ENCODE results near the gene RNF6. TPM values are rescaled to one million over a fixed set of nuclear protein-coding genes. Genes with fewer than 3 reads are reported as not detected.

Gene RNF6
- total and polyA plus RNA-seq, 2 experiments from 2014 or later, result 19.4 to 25.0 TPM

DNA sequence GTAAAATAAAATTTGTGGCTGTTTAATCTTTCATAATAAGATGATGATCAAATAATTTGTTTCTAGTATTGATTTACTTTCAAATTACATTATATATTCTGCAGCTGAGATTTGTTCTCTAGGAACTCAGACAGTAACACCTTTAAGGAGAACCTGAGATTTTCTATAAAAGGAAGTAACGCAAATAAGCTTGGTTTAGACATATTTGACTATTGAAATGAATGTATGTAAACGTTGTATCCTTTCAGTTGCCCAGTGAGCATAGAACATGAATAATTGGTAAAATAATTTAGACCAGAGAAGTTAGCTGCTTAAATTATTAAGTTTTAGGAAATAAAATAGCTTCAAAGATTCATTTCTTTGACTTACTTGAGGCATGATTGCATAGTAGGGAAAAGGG, 34.9 kb upstream of the RNF6 start:
- Histone ChIP-seq H3K36me3 (no peaks in the 10 kb centered on the region), H3K4me1 (ENCODE audit: low read depth) (peaks cover 25% of the 10 kb centered on the region), H3K27me3 (no peaks in the 10 kb centered on the region), H3K4me3 (peak overlapping the region; percentile 95), H3K27ac (no peak overlapping the region), H3K9me3 (ENCODE audit: low read depth) (no peaks in the 10 kb centered on the region)
- DNase-seq (ENCODE audit: low read depth in 1 of 2, low spot score in 1 of 2), result no peak
- TF ChIP-seq, protein P1, sequence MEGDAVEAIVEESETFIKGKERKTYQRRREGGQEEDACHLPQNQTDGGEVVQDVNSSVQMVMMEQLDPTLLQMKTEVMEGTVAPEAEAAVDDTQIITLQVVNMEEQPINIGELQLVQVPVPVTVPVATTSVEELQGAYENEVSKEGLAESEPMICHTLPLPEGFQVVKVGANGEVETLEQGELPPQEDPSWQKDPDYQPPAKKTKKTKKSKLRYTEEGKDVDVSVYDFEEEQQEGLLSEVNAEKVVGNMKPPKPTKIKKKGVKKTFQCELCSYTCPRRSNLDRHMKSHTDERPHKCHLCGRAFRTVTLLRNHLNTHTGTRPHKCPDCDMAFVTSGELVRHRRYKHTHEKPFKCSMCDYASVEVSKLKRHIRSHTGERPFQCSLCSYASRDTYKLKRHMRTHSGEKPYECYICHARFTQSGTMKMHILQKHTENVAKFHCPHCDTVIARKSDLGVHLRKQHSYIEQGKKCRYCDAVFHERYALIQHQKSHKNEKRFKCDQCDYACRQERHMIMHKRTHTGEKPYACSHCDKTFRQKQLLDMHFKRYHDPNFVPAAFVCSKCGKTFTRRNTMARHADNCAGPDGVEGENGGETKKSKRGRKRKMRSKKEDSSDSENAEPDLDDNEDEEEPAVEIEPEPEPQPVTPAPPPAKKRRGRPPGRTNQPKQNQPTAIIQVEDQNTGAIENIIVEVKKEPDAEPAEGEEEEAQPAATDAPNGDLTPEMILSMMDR (IDR thresholded peaks at IDR 0.05; ENCODE audit: low read depth, low read length), result no peak

DNA sequence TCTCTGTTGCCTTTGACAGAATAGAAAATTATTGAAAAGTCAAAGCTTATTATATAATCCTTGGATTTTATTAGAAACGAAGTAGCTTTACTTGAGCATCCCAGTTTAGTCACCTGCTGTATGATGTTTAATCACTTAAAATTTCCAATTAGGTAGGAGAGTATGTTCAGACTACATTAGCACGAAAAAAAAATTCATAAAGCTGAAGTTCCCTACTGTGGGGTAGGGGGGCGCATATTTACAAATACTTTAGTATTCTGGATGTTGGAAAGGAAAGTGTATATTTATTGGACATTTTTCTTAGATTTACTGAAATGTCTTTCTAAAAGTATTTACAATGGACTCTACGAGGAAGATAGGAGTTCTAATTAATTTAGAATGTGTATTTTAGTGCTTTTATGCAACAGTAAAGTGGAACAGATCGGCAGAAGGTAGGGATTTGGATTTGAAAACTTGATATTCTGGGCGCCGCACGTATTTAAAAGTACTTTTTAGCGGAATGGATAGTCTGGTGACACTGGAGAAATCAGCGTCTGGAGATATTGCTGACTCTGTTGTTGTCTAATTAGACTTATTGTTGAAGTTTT, 33.7 kb upstream of the RNF6 start:
- TF ChIP-seq, protein P1 (IDR thresholded peaks at IDR 0.05; ENCODE audit: low read depth, low read length), result peak; percentile 40
- Histone ChIP-seq H3K9me3 (ENCODE audit: low read depth) (no peaks in the 10 kb centered on the region), H3K36me3 (no peaks in the 10 kb centered on the region), H3K27me3 (no peaks in the 10 kb centered on the region), H3K4me3 (peak overlapping the region; percentile 95), H3K27ac (peak overlapping the region; percentile 41), H3K4me1 (ENCODE audit: low read depth) (peaks cover 22% of the 10 kb centered on the region)
- peak; percentile 13 to 23 for DNase-seq (ENCODE audit: low read depth in 1 of 2, low spot score in 1 of 2)

DNA sequence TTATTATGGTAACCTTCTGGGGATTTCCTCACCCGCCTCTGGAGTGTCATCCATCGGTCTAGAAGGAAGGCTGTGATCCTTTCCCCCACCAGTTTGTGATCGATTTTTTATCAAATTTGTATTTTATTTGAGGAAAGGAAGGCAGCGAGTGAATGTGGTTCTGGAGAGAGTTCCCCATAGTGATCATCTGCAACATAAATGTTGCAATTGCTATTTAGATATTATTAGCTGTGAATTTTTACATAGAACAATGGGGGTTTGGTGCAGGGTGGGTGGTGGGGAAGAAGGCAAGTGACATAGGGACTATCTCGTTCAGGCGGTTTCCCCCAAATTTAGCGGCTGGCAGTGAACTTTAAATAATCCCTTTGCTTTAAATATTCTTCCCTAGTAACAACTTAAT, 33.0 kb upstream of the RNF6 start:
- Histone ChIP-seq H3K4me1 (ENCODE audit: low read depth) (peaks cover 18% of the 10 kb centered on the region), H3K36me3 (no peaks in the 10 kb centered on the region), H3K4me3 (peak overlapping the region; percentile 95), H3K27me3 (no peaks in the 10 kb centered on the region), H3K9me3 (ENCODE audit: low read depth) (no peaks in the 10 kb centered on the region), H3K27ac (peak overlapping the region; percentile 99)
- no peak for DNase-seq (ENCODE audit: low read depth in 1 of 2, low spot score in 1 of 2)
- TF ChIP-seq, protein P1 (IDR thresholded peaks at IDR 0.05; ENCODE audit: low read depth, low read length), result no peak

DNA sequence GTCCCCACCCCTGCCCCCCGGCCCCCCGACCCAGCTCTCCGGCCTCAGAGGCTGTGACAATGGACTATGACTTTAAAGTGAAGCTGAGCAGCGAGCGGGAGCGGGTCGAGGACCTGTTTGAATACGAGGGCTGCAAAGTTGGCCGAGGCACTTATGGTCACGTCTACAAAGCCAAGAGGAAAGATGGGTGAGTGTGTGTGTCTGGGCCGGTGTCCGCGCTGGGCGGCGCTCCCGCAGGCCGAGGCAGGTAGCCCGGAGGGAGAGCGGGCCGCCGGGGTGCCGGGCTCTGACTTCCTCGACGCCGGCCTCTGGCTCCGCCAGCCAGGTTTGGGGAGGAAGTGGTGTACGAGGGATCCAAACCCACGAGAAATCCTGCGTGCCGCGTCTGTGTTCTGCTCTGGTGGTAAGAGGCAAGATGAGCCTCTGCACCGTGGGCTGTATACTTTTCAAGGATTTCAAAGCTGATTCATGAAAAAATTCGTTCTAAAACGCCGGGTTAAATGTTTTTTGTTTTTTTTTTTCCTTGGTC, 32.5 kb upstream of the RNF6 start:
- TF ChIP-seq, protein P1 (IDR thresholded peaks at IDR 0.05; ENCODE audit: low read depth, low read length), result no peak
- H3K27ac ChIP-seq, result peak overlapping the region; percentile 99
- H3K27me3 ChIP-seq, result no peaks in the 10 kb centered on the region
- DNase-seq (ENCODE audit: low read depth in 1 of 2, low spot score in 1 of 2), result peak; percentile 38 to 69
- H3K4me1 ChIP-seq (ENCODE audit: low read depth), result peaks cover 18% of the 10 kb centered on the region
- no peaks in the 10 kb centered on the region for H3K36me3 ChIP-seq
- H3K9me3 ChIP-seq (ENCODE audit: low read depth), result no peaks in the 10 kb centered on the region
- H3K4me3 ChIP-seq, result peak overlapping the region; percentile 95

DNA sequence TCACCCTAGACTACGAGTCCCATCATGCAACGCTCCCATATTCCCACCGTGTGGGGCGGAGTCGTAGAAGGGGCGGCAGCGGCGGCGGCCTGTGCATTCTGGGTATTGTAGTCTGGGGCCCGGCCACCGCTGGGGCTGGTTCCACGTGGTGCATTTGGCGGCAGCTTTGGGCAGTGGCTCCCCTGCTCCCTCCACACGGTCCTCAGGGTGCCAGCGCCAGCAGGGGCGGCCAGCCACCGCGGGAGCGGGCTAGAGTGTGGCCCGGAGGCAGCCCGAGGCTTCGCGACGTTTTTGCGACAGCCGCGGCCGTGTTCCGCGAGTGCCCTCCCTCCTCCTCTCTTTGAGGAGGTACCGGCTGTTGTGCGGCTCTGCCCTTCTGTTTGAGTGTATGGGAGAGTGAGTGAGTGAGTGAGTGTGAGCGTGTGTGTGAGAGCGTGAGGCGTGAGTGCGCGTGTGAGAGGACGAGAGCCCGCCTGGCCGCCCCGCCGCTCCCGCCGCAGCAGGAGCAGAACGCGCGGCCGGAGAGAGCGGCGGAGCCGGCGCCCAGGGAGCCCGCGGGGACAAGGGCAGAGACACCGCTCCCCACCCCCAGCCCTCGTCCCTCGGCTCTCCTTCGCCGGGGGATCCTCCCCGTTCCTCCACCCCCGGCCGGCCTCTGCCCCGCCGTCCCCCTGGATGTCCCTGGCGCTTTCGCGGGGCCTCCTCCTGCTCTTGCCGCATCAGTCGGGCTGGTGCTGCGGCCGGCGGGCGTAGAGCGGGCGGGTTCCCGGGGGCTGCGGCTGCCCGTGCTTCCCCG, 31.9 kb upstream of the RNF6 start, which contains the start of gene CDK8:
CDK8 (plus strand) TSS at position 343 of the 796 bp plus-strand sequence. CDS start 513 bp downstream, outside the sequence.
- H3K27ac ChIP-seq, result peak within 1 kb of the TSS; percentile 99
- peak within 1 kb of the TSS; percentile 95 for H3K4me3 ChIP-seq
- no peaks in the 10 kb centered on the region for H3K9me3 ChIP-seq (ENCODE audit: low read depth)
- no peaks in the 10 kb centered on the region for H3K36me3 ChIP-seq
- peak; percentile 90 to 93 for DNase-seq (ENCODE audit: low read depth in 1 of 2, low spot score in 1 of 2)
- no peaks in the 10 kb centered on the region for H3K27me3 ChIP-seq
- peaks cover 18% of the 10 kb centered on the region for H3K4me1 ChIP-seq (ENCODE audit: low read depth)
- TF ChIP-seq, protein P1 (IDR thresholded peaks at IDR 0.05; ENCODE audit: low read depth, low read length), result no peak
